GM12891 (cell line): ENCODE measurements around the gene ZNF555.

Experiments used
- PAX5 ChIP-seq: IDR thresholded peaks from 2 replicates; pipeline ENCODE4 v1.6.1; 2011; ENCODE audit warnings: low read length, moderate library complexity, mild to moderate bottlenecking; ENCODE audit not compliant: insufficient read depth, severe bottlenecking
- POLR2A ChIP-seq: IDR thresholded peaks from 2 replicates; pipeline ENCODE4 v1.6.1; 2011; ENCODE audit warnings: low read depth, low read length, control low read depth
- POLR2AphosphoS5 ChIP-seq: IDR thresholded peaks from 2 replicates; pipeline ENCODE4 v1.6.1; 2011; ENCODE audit warnings: low read depth, low read length, control low read depth
- POU2F2 ChIP-seq: IDR thresholded peaks from 2 replicates; pipeline ENCODE4 v1.6.1; 2011; ENCODE audit warnings: low read depth, mild to moderate bottlenecking, control low read depth, low read length, moderate library complexity
- SPI1 ChIP-seq: IDR thresholded peaks from 2 replicates; pipeline ENCODE4 v1.6.1; 2011; ENCODE audit warnings: low read depth, low read length, control low read depth
- TAF1 ChIP-seq: IDR thresholded peaks from 2 replicates; pipeline ENCODE4 v1.6.1; 2011; ENCODE audit warnings: low read depth, low read length, control low read depth

DNA sequence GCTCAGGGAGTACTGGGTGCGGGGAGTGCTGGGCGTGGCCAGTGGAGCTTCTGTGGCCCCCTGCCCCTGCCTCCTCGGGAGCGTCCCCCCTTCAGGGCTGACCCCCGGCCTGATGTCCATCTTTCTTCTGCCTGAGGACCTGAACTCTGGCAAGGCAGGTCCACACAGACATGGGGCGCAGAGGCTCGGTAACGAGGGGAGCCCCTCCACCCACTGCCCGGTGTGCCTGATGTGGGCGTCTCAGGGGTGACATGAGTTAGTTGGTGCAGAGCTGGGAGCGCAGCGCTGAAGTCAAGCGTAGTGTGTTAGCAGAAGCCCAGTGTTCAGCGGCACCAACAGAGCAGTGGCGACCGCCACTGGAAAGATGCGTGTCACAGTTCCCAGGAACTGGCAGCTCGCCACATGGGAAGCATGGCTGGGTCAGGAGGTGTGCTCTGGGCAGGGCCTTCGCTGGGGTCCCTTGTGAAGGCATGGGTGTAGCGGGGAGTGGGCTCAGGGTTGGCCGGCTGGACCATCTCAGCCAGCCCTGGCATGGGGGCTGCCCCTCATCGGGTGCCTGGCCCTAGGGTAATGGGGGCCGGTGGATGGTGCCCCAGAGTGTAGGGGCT lies 44.5 kb upstream of the ZNF555 start:
- TF ChIP-seq TAF1 (no peak), POLR2A (no peak), POLR2AphosphoS5 (no peak), POU2F2 (no peak), PAX5 (no peak), SPI1 (no peak)
